K562 (cell line): Measurements from ENCODE around the gene SSR2. TPM values are rescaled to one million over a fixed set of nuclear protein-coding genes. Genes with fewer than 3 reads are reported as not detected.
A peak's percentile ranks its signal among the peaks of the same experiment; 100 is the strongest.

Source experiments
- DPF2 ChIP-seq: fragments of 450-650 bp; IDR thresholded peaks from 2 replicates; pipeline ENCODE4 v1.6.1; 2016
- ELF4 ChIP-seq: fragments of 450-650 bp; formaldehyde crosslinking; IDR thresholded peaks from 2 replicates; pipeline ENCODE4 v1.4.0; 2022; ENCODE audit warnings: missing genetic modification characterization
- EP400 ChIP-seq: fragments of 450-650 bp; IDR thresholded peaks from 2 replicates; pipeline ENCODE4 v1.6.1; 2017; ENCODE audit warnings: antibody characterized with exemption, mild to moderate bottlenecking, moderate library complexity
- GTF2E2 ChIP-seq: fragments of 200-800 bp; sonication (Bioruptor generic); IDR thresholded peaks from 2 replicates; pipeline ENCODE4 v1.6.1; 2016; ENCODE audit warnings: missing genetic modification characterization, missing compliant biosample characterization
- KAT7 ChIP-seq: sonication (generic); formaldehyde crosslinking; IDR thresholded peaks from 2 replicates; pipeline ENCODE4 v1.8.0; 2022; ENCODE audit warnings: missing genetic modification reagents, mild to moderate bottlenecking, borderline replicate concordance
- KDM5B ChIP-seq: fragments of 200-600 bp; sonication (generic); IDR thresholded peaks from 2 replicates; pipeline ENCODE4 v1.6.1; 2012; ENCODE audit warnings: low read depth, mild to moderate bottlenecking, moderate library complexity, low read length, control low read depth, inconsistent platforms; ENCODE audit not compliant: insufficient replicate concordance
- MEIS2 ChIP-seq: fragments of 450-650 bp; IDR thresholded peaks from 2 replicates; pipeline ENCODE4 v1.6.1; 2014; ENCODE audit warnings: mild to moderate bottlenecking; ENCODE audit not compliant: partially characterized antibody
- RAD21 ChIP-seq, 2 experiments: fragments of 250-450 bp in 1 of 2; fragments of 450-650 bp in 1 of 2; sonication (Bioruptor Pico) in 1 of 2; formaldehyde crosslinking in 1 of 2; IDR thresholded peaks in 1 of 2; conservative IDR thresholded peaks in 1 of 2; 2 replicates each; pipeline versions ENCODE4 v1.4.0 to v1.8.0; 2020 to 2022; ENCODE audit warnings: mild to moderate bottlenecking in 2 of 2, moderate library complexity in 1 of 2
- SMAD4 ChIP-seq: fragments of 250-450 bp; sonication (Bioruptor Pico); conservative IDR thresholded peaks from 2 replicates; pipeline ENCODE4 v1.8.0; 2021; ENCODE audit warnings: inconsistent platforms, mild to moderate bottlenecking, moderate library complexity
- SMARCA4 ChIP-seq: fragments of 450-650 bp; IDR thresholded peaks from 2 replicates; pipeline ENCODE4 v1.6.1; 2016
- ZNF589 ChIP-seq: fragments of 200-800 bp; sonication (Bioruptor generic); IDR thresholded peaks from 2 replicates; pipeline ENCODE4 v1.6.1; 2016; ENCODE audit warnings: low read depth, missing genetic modification characterization, missing compliant biosample characterization
- polyA plus RNA-seq, 8 experiments: library from polyadenylated mRNA; depleted of rRNA in 4 of 8; stranded (reverse) in 5 of 8; unstranded in 3 of 8; fragments of >200 nt; fragmentation: Nextera tagmentation in 2 of 8; fragmentation: Illumina TruSeq in 1 of 8; extraction: Ambion mirVana in 2 of 8; extraction: Trizol in 1 of 8; gene quantifications; 2 replicates each; pipeline versions ENCODE4 v1.2.1 to v1.2.3, GENCODE V29; 2011 to 2014; ENCODE audit warnings: inconsistent platforms in 1 of 8, missing spikeins in 1 of 8
- total RNA-seq, 7 experiments: library from RNA; depleted of rRNA in 6 of 7; stranded (reverse); fragments of >200 nt in 6 of 7; fragmentation: Illumina TruSeq in 2 of 7; extraction: Trizol in 2 of 7; gene quantifications; 2 replicates each; pipeline versions ENCODE4 v1.2.1 to v1.2.3, GENCODE V29; 2011 to 2021; ENCODE audit warnings: low replicate concordance in 1 of 7
- TF ChIP-seq, protein P1 (sequence below): fragments of 450-650 bp; IDR thresholded peaks from 2 replicates; pipeline ENCODE4 v1.6.1; 2016; ENCODE audit warnings: mild to moderate bottlenecking, moderate library complexity
- TF ChIP-seq, protein P2 (sequence below): sonication (generic); IDR thresholded peaks from 2 replicates; pipeline ENCODE4 v1.6.1; 2016

SSR2 gene
- total and polyA plus RNA-seq, 9 of the 15 experiments (the other 6 are each of a cell fraction or from before 2014, with no cell fraction given) = 161 to 411 (median 240) TPM

DNA sequence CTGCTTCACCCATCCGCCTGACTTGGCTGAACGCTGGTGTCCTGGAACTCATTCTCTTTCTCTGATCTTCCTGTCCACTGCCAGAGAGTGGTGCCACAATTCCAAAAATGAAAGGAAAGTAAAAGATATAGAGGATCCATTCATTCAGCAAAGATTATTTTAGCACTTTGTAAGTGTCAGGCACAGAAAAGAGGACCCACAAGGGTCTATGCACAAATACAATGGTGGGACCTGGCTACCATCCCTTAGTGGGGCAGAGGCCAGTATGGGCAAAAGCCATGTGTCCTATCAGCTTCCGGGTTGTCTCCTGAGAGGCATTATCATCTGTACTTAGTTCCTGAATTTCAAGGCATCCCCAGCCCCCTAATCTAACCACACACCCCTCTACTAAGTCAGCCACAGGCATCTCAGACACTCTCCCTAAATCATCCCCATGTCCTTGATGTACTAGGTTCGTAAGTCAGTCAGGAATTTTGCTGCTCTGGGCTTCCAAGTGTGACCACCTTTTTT lies 19.0 kb downstream of the SSR2 start (continued):
- TF ChIP-seq, protein P1, sequence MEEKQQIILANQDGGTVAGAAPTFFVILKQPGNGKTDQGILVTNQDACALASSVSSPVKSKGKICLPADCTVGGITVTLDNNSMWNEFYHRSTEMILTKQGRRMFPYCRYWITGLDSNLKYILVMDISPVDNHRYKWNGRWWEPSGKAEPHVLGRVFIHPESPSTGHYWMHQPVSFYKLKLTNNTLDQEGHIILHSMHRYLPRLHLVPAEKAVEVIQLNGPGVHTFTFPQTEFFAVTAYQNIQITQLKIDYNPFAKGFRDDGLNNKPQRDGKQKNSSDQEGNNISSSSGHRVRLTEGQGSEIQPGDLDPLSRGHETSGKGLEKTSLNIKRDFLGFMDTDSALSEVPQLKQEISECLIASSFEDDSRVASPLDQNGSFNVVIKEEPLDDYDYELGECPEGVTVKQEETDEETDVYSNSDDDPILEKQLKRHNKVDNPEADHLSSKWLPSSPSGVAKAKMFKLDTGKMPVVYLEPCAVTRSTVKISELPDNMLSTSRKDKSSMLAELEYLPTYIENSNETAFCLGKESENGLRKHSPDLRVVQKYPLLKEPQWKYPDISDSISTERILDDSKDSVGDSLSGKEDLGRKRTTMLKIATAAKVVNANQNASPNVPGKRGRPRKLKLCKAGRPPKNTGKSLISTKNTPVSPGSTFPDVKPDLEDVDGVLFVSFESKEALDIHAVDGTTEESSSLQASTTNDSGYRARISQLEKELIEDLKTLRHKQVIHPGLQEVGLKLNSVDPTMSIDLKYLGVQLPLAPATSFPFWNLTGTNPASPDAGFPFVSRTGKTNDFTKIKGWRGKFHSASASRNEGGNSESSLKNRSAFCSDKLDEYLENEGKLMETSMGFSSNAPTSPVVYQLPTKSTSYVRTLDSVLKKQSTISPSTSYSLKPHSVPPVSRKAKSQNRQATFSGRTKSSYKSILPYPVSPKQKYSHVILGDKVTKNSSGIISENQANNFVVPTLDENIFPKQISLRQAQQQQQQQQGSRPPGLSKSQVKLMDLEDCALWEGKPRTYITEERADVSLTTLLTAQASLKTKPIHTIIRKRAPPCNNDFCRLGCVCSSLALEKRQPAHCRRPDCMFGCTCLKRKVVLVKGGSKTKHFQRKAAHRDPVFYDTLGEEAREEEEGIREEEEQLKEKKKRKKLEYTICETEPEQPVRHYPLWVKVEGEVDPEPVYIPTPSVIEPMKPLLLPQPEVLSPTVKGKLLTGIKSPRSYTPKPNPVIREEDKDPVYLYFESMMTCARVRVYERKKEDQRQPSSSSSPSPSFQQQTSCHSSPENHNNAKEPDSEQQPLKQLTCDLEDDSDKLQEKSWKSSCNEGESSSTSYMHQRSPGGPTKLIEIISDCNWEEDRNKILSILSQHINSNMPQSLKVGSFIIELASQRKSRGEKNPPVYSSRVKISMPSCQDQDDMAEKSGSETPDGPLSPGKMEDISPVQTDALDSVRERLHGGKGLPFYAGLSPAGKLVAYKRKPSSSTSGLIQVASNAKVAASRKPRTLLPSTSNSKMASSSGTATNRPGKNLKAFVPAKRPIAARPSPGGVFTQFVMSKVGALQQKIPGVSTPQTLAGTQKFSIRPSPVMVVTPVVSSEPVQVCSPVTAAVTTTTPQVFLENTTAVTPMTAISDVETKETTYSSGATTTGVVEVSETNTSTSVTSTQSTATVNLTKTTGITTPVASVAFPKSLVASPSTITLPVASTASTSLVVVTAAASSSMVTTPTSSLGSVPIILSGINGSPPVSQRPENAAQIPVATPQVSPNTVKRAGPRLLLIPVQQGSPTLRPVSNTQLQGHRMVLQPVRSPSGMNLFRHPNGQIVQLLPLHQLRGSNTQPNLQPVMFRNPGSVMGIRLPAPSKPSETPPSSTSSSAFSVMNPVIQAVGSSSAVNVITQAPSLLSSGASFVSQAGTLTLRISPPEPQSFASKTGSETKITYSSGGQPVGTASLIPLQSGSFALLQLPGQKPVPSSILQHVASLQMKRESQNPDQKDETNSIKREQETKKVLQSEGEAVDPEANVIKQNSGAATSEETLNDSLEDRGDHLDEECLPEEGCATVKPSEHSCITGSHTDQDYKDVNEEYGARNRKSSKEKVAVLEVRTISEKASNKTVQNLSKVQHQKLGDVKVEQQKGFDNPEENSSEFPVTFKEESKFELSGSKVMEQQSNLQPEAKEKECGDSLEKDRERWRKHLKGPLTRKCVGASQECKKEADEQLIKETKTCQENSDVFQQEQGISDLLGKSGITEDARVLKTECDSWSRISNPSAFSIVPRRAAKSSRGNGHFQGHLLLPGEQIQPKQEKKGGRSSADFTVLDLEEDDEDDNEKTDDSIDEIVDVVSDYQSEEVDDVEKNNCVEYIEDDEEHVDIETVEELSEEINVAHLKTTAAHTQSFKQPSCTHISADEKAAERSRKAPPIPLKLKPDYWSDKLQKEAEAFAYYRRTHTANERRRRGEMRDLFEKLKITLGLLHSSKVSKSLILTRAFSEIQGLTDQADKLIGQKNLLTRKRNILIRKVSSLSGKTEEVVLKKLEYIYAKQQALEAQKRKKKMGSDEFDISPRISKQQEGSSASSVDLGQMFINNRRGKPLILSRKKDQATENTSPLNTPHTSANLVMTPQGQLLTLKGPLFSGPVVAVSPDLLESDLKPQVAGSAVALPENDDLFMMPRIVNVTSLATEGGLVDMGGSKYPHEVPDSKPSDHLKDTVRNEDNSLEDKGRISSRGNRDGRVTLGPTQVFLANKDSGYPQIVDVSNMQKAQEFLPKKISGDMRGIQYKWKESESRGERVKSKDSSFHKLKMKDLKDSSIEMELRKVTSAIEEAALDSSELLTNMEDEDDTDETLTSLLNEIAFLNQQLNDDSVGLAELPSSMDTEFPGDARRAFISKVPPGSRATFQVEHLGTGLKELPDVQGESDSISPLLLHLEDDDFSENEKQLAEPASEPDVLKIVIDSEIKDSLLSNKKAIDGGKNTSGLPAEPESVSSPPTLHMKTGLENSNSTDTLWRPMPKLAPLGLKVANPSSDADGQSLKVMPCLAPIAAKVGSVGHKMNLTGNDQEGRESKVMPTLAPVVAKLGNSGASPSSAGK = 0 out of 2 replicates have a peak, but pooled peaks have one; percentile 18
- TF ChIP-seq ELF4 = 0 out of 2 replicates have a peak, but pooled peaks have one; percentile 6
- TF ChIP-seq KDM5B = no peak
- peak; percentile 63 for TF ChIP-seq ZNF589 (CRISPR knock-in tag)
- peak; percentile 47; the same call in 1 of the 2 replicates for TF ChIP-seq SMAD4 (CRISPR knock-in tag)
- TF ChIP-seq EP400 = peak; percentile 35; the same call in 1 of the 2 replicates
- TF ChIP-seq SMARCA4 = 0 out of 2 replicates have a peak, but pooled peaks have one; percentile 24
- peak in 1 of 2 experiments; percentile 22; a peak in 1 of 4 replicates for TF ChIP-seq RAD21 (CRISPR knock-in tag; conservative IDR thresholded peaks at IDR 0.05 in 1 of 2, IDR thresholded peaks at IDR 0.05 in 1 of 2)
- peak; percentile 52 for TF ChIP-seq DPF2
- TF ChIP-seq KAT7 (CRISPR knock-in tag) = no peak
- peak; percentile 38 for TF ChIP-seq MEIS2
- TF ChIP-seq GTF2E2 (tag) = 0 out of 2 replicates have a peak, but pooled peaks have one; percentile 48
- TF ChIP-seq, protein P2, sequence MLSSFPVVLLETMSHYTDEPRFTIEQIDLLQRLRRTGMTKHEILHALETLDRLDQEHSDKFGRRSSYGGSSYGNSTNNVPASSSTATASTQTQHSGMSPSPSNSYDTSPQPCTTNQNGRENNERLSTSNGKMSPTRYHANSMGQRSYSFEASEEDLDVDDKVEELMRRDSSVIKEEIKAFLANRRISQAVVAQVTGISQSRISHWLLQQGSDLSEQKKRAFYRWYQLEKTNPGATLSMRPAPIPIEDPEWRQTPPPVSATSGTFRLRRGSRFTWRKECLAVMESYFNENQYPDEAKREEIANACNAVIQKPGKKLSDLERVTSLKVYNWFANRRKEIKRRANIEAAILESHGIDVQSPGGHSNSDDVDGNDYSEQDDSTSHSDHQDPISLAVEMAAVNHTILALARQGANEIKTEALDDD = 0 out of 2 replicates have a peak, but pooled peaks have one; percentile 56
